ENCODE results near the gene HSD3B7.
A peak's percentile ranks its signal among the peaks of the same experiment; 100 is the strongest.

Gene HSD3B7

GRCh38 chr16:30957456-30958174, 27.4 kb upstream of the HSD3B7 start, which contains the start of gene SETD1A:
SETD1A (plus strand) TSS chr16:30957754; CDS start chr16:30958732, 978 bp downstream.
- DNase-seq: peak; percentile 99

GRCh38 chr16:30958175-30959079, 26.6 kb upstream of the HSD3B7 start:
- peak; percentile 68 for DNase-seq

- DNase-seq: no peak
Observed at GRCh38 chr16:30961384-30961783, 23.6 kb upstream of the HSD3B7 start.

GRCh38 chr16:30963925-30964511, 21.0 kb upstream of the HSD3B7 start:
- no peak for DNase-seq

- DNase-seq: no peak
Observed at GRCh38 chr16:30964574-30965226, 20.3 kb upstream of the HSD3B7 start.

GRCh38 chr16:30965436-30965835, 19.6 kb upstream of the HSD3B7 start:
- DNase-seq: no peak

- no peak for DNase-seq
Observed at GRCh38 chr16:30966033-30966619, 18.9 kb upstream of the HSD3B7 start.

GRCh38 chr16:30967795-30968194, 17.2 kb upstream of the HSD3B7 start:
- DNase-seq: no peak

GRCh38 chr16:30969246-30969842, 15.7 kb upstream of the HSD3B7 start:
- DNase-seq: no peak

GRCh38 chr16:30971298-30971697, 13.7 kb upstream of the HSD3B7 start:
- DNase-seq: no peak

- DNase-seq: no peak
Observed at GRCh38 chr16:30972872-30973271, 12.1 kb upstream of the HSD3B7 start.

GRCh38 chr16:30974348-30974747, 10.7 kb upstream of the HSD3B7 start:
- no peak for DNase-seq

GRCh38 chr16:30976486-30976885, 8.5 kb upstream of the HSD3B7 start:
- DNase-seq: no peak

- no peak for DNase-seq
Observed at GRCh38 chr16:30977502-30977901, 7.5 kb upstream of the HSD3B7 start.

- DNase-seq: no peak
Observed at GRCh38 chr16:30979170-30980022, 5.6 kb upstream of the HSD3B7 start.

GRCh38 chr16:30980023-30980371, 5.0 kb upstream of the HSD3B7 start:
- DNase-seq: no peak

- no peak for DNase-seq
Observed at GRCh38 chr16:30980434-30980833, 4.6 kb upstream of the HSD3B7 start.

- no peak for DNase-seq
Observed at GRCh38 chr16:30980959-30981358, 4.0 kb upstream of the HSD3B7 start.

- DNase-seq: no peak
Observed at GRCh38 chr16:30982548-30983288, 2.3 kb upstream of the HSD3B7 start.

- DNase-seq: no peak
Observed at GRCh38 chr16:30983289-30983889, 1.6 kb upstream of the HSD3B7 start.
